ENCODE results near the gene NSD2.

NSD2 gene

GRCh38 chr4:1952058-1952700 is 81.0 kb downstream of the NSD2 start:
- no peak for TF ChIP-seq GABPA (IDR thresholded peaks at IDR 0.05; ENCODE audit: low read depth)
- no peak for TF ChIP-seq SPI1 (IDR thresholded peaks at IDR 0.05; ENCODE audit: borderline replicate concordance, low read depth)
- no peak for TF ChIP-seq POLR2AphosphoS5 (IDR thresholded peaks at IDR 0.05; ENCODE audit: low read depth)
- TF ChIP-seq CTCF (IDR thresholded peaks at IDR 0.05; ENCODE audit: insufficient read depth, low read length) = no peak
- no peak for TF ChIP-seq REST (IDR thresholded peaks at IDR 0.05; ENCODE audit: insufficient replicate concordance, low read depth)
- Histone ChIP-seq H3K27ac (replicated peaks) (no peak overlapping the region), H3K4me3 (replicated peaks; ENCODE audit: insufficient read depth, low read length) (no peak overlapping the region), H3K27me3 (ENCODE audit: insufficient read depth, poor library complexity, severe bottlenecking) (no peaks in the 10 kb centered on the region)
- no peak for DNase-seq (ENCODE audit: low read depth in 1 of 2, low spot score in 1 of 2)

- DNase-seq (ENCODE audit: low read depth in 1 of 2, low spot score in 1 of 2) = no peak
These were observed 81.5 kb downstream of the NSD2 start for GRCh38 chr4:1952719-1953118.

More at GRCh38 chr4:1952719-1953118, 81.5 kb downstream of the NSD2 start:
- no peak overlapping the region for H3K27ac ChIP-seq (replicated peaks)
- no peaks in the 10 kb centered on the region for H3K27me3 ChIP-seq (ENCODE audit: insufficient read depth, poor library complexity, severe bottlenecking)
- TF ChIP-seq GABPA (IDR thresholded peaks at IDR 0.05; ENCODE audit: low read depth) = no peak
- TF ChIP-seq SPI1 (IDR thresholded peaks at IDR 0.05; ENCODE audit: borderline replicate concordance, low read depth) = no peak
- no peak for TF ChIP-seq CTCF (IDR thresholded peaks at IDR 0.05; ENCODE audit: insufficient read depth, low read length)
- TF ChIP-seq REST (IDR thresholded peaks at IDR 0.05; ENCODE audit: insufficient replicate concordance, low read depth) = no peak
- TF ChIP-seq POLR2AphosphoS5 (IDR thresholded peaks at IDR 0.05; ENCODE audit: low read depth) = no peak
- no peak overlapping the region for H3K4me3 ChIP-seq (replicated peaks; ENCODE audit: insufficient read depth, low read length)
